GM15510 (cell line): ENCODE data around the gene ZNF552.

Source experiments
- POLR2A ChIP-seq: IDR thresholded peaks from 3 replicates; pipeline ENCODE4 v1.6.1; 2011; ENCODE audit warnings: borderline replicate concordance; ENCODE audit not compliant: insufficient read length; ENCODE audit errors: extremely low read depth

ZNF552 gene

GRCh38 chr19:57771417-57771816 is 43.3 kb downstream of the ZNF552 start:
- TF ChIP-seq POLR2A: no peak

DNA sequence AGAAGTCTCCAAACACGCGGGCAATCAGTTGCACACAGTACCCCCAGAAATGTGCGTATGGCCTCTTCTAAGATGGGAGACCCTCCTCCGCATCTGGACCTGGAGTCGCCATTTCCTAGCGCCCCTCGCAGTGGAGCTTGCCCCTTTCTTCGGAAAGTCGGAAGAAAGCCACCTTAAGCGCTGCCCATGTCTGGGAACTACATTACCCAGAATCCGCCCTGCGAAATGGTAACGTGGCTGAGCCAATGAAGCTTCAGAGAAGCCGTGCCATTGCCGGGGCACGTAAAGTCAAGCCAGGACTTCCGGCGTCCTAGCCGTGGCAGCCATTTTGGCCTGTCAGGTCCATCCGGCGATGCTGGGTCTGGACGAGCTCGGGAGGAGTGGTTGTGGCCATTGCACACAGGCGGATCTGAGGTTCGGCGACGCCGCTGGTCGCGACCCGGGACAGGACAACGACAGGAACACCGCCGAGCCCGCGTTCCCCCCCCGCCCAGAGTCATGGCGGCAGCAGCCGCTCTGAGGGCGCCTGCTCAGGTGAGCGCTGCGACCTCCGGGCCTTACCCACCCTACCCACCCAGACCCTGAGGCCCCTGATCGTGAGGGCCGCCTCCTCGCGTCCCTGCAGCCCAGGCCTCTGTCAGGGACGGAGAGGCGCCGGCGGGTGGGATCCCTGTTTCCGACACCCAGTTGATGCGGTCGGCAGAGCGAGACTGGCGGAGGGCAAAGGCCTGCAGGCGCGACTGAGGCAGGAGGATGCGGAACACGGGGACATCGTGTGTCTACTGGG is 45.2 kb downstream of the ZNF552 start, which contains the start of gene ZNF586:
ZNF586 (plus strand) TSS at position 332 of the 787 bp plus-strand sequence; CDS start at position 499, 167 bp downstream.
- peak; percentile 78 for TF ChIP-seq POLR2A

DNA sequence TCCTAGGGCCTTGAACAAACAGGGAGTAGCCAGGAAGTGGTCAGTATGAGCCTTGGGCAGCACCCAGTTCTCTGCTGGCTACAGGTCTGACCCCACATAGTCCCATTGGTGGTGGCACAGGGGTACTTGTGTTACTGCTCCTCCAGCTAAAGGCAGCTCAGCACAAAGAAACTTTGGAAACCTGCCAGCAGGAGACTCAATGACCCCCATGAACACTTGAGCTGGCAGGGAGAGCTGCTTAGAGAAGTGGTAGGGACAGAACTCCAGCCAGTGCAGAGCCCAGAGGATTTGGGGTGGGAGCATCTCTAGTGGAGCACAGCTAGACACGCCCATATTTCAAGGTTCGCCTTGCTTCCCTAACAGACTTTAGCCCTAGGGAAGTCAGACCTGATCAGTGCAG is 55.6 kb downstream of the ZNF552 start:
- no peak for TF ChIP-seq POLR2A

GRCh38 chr19:57757941-57758340 is 56.8 kb downstream of the ZNF552 start:
- no peak for TF ChIP-seq POLR2A
